Smooth muscle cell (in vitro differentiated cells): ENCODE data around the gene ADORA3. TPM values are rescaled to one million over a fixed set of nuclear protein-coding genes. Genes with fewer than 3 reads are reported as not detected.

Experiments
- DNase-seq: peaks from one replicate; lab custom pipeline; 2025; ENCODE audit not compliant: unreplicated experiment; lab: John Stamatoyannopoulos, UW
- H2AFZ ChIP-seq: fragments of 200-600 bp; sonication (generic); 2 replicates; pipeline ENCODE4 v1.6.0; 2016; ENCODE audit warnings: antibody characterized with exemption, low read depth, mild to moderate bottlenecking
- H3F3A ChIP-seq: fragments of 200-600 bp; sonication (generic); 2 replicates; pipeline ENCODE4 v1.6.0; 2017; ENCODE audit warnings: antibody characterized with exemption, low read depth
- H3K27ac ChIP-seq: fragments of 200-600 bp; sonication (generic); 2 replicates; pipeline ENCODE4 v1.5.1; 2016; ENCODE audit warnings: low read depth, mild to moderate bottlenecking
- H3K27me3 ChIP-seq: fragments of 200-600 bp; sonication (generic); 2 replicates; pipeline ENCODE4 v1.6.1; 2016; ENCODE audit warnings: low read depth, mild to moderate bottlenecking
- H3K36me3 ChIP-seq: fragments of 200-600 bp; sonication (generic); 2 replicates; pipeline ENCODE4 v1.5.1; 2016; ENCODE audit warnings: low read depth
- H3K4me1 ChIP-seq: fragments of 200-600 bp; sonication (generic); 2 replicates; pipeline ENCODE4 v1.5.1; 2016; ENCODE audit warnings: low read depth
- H3K4me2 ChIP-seq: fragments of 200-600 bp; sonication (generic); 2 replicates; pipeline ENCODE4 v1.6.0; 2016; ENCODE audit warnings: mild to moderate bottlenecking
- H3K4me3 ChIP-seq: fragments of 200-600 bp; sonication (generic); 2 replicates; pipeline ENCODE4 v1.5.1; 2016; ENCODE audit warnings: mild to moderate bottlenecking
- H3K79me2 ChIP-seq: fragments of 200-600 bp; sonication (generic); 2 replicates; pipeline ENCODE4 v1.6.0; 2016; ENCODE audit warnings: low read depth, mild to moderate bottlenecking
- H3K9ac ChIP-seq: fragments of 200-600 bp; sonication (generic); 2 replicates; pipeline ENCODE4 v1.6.0; 2016; ENCODE audit warnings: low read depth
- H3K9me3 ChIP-seq: fragments of 200-600 bp; sonication (generic); replicated peaks from 2 replicates; pipeline ENCODE4 v1.5.1; 2016; ENCODE audit warnings: low read depth
- H4K20me1 ChIP-seq: fragments of 200-600 bp; sonication (generic); 2 replicates; pipeline ENCODE4 v1.6.0; 2016; ENCODE audit warnings: low read depth
- WGBS: methylation state at CpG from one replicate; pipeline ENCODE4 v1.1.7; 2016; ENCODE audit warnings: low lambda C conversion rate; 5-methylcytosine and 5-hydroxymethylcytosine counted together
- polyA plus RNA-seq: library from polyadenylated mRNA; unstranded; fragments of >200 nt; fragmentation: Nextera tagmentation; extraction: Ambion mirVana; gene quantifications from 2 replicates; pipeline ENCODE4 v1.2.1, GENCODE V29; 2016
- total RNA-seq: library from RNA; depleted of rRNA; stranded (reverse); fragments of >200 nt; gene quantifications from 2 replicates; pipeline ENCODE4 v1.2.3, GENCODE V29; 2014
- TF ChIP-seq, protein P1 (sequence below): fragments of 200-600 bp; sonication (generic); IDR thresholded peaks from 2 replicates; pipeline ENCODE4 v1.5.1; 2017; ENCODE audit warnings: borderline replicate concordance, mild to moderate bottlenecking, antibody characterized with exemption; ENCODE audit not compliant: insufficient read depth, poor library complexity, severe bottlenecking

The ADORA3 gene
- total and polyA plus RNA-seq, 2 experiments from 2014 or later, result not detected

- no peak for DNase-seq
- Histone ChIP-seq H3K4me3 (no peak overlapping the region), H3K9ac (no peak overlapping the region), H3K9me3 (no peaks in the 10 kb centered on the region), H3F3A (no peaks in the 10 kb centered on the region), H3K79me2 (no peaks in the 10 kb centered on the region), H2AFZ (no peak overlapping the region), H3K27me3 (no peaks in the 10 kb centered on the region), H3K4me2 (no peak overlapping the region), H3K36me3 (no peaks in the 10 kb centered on the region), H3K4me1 (no peaks in the 10 kb centered on the region), H4K20me1 (no peaks in the 10 kb centered on the region), H3K27ac (no peak overlapping the region)
- TF ChIP-seq, protein P1, sequence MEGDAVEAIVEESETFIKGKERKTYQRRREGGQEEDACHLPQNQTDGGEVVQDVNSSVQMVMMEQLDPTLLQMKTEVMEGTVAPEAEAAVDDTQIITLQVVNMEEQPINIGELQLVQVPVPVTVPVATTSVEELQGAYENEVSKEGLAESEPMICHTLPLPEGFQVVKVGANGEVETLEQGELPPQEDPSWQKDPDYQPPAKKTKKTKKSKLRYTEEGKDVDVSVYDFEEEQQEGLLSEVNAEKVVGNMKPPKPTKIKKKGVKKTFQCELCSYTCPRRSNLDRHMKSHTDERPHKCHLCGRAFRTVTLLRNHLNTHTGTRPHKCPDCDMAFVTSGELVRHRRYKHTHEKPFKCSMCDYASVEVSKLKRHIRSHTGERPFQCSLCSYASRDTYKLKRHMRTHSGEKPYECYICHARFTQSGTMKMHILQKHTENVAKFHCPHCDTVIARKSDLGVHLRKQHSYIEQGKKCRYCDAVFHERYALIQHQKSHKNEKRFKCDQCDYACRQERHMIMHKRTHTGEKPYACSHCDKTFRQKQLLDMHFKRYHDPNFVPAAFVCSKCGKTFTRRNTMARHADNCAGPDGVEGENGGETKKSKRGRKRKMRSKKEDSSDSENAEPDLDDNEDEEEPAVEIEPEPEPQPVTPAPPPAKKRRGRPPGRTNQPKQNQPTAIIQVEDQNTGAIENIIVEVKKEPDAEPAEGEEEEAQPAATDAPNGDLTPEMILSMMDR, result no peak
Measured at GRCh38 chr1:111468717-111469100, 34.7 kb downstream of the ADORA3 start.

DNA sequence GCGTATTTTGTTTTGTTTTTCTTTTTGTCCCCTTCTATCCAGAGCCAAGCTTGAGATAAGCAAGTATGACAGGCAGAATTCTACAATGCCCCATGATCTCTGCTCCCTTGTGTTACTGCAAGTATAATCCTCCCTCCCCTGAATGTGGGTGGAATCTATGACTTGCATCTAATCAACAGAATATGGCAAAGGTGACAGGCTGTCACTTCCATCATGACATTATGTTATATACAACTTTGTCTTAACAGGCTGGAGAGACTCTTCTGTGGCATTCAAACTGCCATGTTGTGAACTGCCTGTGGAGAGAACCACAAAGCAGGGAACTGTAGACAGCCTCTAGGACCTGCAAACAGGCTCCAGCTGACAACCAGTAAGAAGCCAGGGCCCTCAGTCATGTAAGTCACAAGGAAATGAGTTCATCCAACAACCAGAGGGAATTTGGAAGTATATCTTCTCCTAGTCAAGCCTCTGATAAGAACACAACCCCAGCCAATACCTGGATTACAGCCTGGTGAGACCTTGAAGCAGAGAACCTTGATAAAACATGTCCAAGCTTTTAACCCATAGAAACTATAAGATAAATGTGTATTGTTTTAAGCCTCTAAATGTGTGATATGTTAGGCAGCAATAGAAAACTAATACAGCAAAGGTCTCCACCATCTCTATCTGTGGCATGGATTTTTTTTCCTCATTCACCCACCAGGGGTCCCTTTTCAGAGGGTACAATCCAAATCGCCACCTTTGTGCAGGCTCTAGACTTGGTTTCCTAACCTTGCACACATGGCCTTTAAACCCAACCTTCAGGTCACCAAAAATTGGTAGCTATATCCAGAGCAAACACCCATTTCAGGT, 35.3 kb downstream of the ADORA3 start:
- Histone ChIP-seq H3K4me2 (no peak overlapping the region), H3K4me3 (no peak overlapping the region), H3K4me1 (no peaks in the 10 kb centered on the region), H3K9ac (no peak overlapping the region), H3K27me3 (no peaks in the 10 kb centered on the region), H4K20me1 (no peaks in the 10 kb centered on the region), H3F3A (no peaks in the 10 kb centered on the region), H3K36me3 (no peaks in the 10 kb centered on the region), H3K79me2 (no peaks in the 10 kb centered on the region), H2AFZ (no peak overlapping the region), H3K9me3 (no peaks in the 10 kb centered on the region), H3K27ac (no peak overlapping the region)
- DNase-seq, result no peak
- TF ChIP-seq, protein P1, result no peak
- WGBS, result 89% methylated on average over 2 of the region's 2 CpGs

DNA sequence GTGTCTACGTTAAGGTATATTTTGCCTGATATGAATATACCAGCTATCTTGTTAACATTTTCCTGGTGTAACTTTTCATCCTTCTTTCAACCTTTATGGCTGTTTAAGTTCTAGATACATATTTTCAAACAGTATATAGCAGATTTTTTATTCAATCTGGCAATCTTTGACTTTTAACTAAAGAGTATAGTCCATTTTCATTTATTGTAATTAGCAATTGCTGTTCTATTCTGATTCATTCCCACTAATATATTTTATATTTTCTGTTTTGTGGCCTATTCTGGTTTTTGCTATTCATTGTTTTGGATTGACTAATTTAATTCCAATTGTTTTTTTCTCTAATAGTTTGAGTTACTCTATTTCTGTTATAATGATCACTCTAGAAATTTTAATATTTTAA, 37.0 kb downstream of the ADORA3 start:
- Histone ChIP-seq H2AFZ (no peak overlapping the region), H3K4me2 (no peak overlapping the region), H3K36me3 (peaks cover 7% of the 10 kb centered on the region), H3F3A (peaks cover 4% of the 10 kb centered on the region), H3K9me3 (no peaks in the 10 kb centered on the region), H3K4me1 (no peaks in the 10 kb centered on the region), H4K20me1 (no peaks in the 10 kb centered on the region), H3K27ac (no peak overlapping the region), H3K79me2 (no peaks in the 10 kb centered on the region), H3K4me3 (no peak overlapping the region), H3K27me3 (no peaks in the 10 kb centered on the region), H3K9ac (no peak overlapping the region)
- 0% methylated on average over 1 of the region's 1 CpG for WGBS
- TF ChIP-seq, protein P1, result no peak
- no peak for DNase-seq

- 96% methylated on average over 2 of the region's 2 CpGs for WGBS
- Histone ChIP-seq H3K4me2 (no peak overlapping the region), H3F3A (peaks cover 4% of the 10 kb centered on the region), H3K9ac (no peak overlapping the region), H3K27me3 (no peaks in the 10 kb centered on the region), H4K20me1 (no peaks in the 10 kb centered on the region), H2AFZ (no peak overlapping the region), H3K9me3 (no peaks in the 10 kb centered on the region), H3K4me3 (no peak overlapping the region), H3K4me1 (no peaks in the 10 kb centered on the region), H3K36me3 (peaks cover 7% of the 10 kb centered on the region), H3K79me2 (no peaks in the 10 kb centered on the region), H3K27ac (no peak overlapping the region)
- TF ChIP-seq, protein P1, result no peak
- DNase-seq, result no peak
Measured at GRCh38 chr1:111465754-111466153, 37.7 kb downstream of the ADORA3 start.
